LHCN-M2 (cell line): ENCODE data around the gene KCTD15. TPM values are rescaled to one million over a fixed set of nuclear protein-coding genes. Genes with fewer than 3 reads are reported as not detected.

ENCODE experiments used
- DNase-seq: peaks from one replicate; pipeline ENCODE4 v3.0.0-alpha.2; 2012; ENCODE audit warnings: low read depth
- total RNA-seq: library from RNA; depleted of rRNA; stranded (reverse); fragments of >200 nt; gene quantifications from 2 replicates; pipeline ENCODE4 v1.2.3, GENCODE V29; 2014

Gene KCTD15
- total RNA-seq, 1 experiment from 2014 or later, result 12.3 TPM

- DNase-seq, result peak; percentile 26
These were observed 25.1 kb upstream of the KCTD15 start for GRCh38 chr19:33771384-33772101.

GRCh38 chr19:33772102-33772857 is 24.4 kb upstream of the KCTD15 start:
- no peak for DNase-seq

GRCh38 chr19:33772858-33773180 is 23.9 kb upstream of the KCTD15 start:
- DNase-seq, result no peak

GRCh38 chr19:33773704-33774624 is 22.7 kb upstream of the KCTD15 start:
- no peak for DNase-seq

- DNase-seq, result no peak
These were observed 21.9 kb upstream of the KCTD15 start for GRCh38 chr19:33774751-33775150.

GRCh38 chr19:33775731-33776487 is 20.8 kb upstream of the KCTD15 start:
- DNase-seq, result no peak

GRCh38 chr19:33777351-33777750 is 19.3 kb upstream of the KCTD15 start:
- no peak for DNase-seq

- DNase-seq, result no peak
These were observed 18.9 kb upstream of the KCTD15 start for GRCh38 chr19:33777753-33778088.

- DNase-seq, result peak; percentile 46
These were observed 18.4 kb upstream of the KCTD15 start for GRCh38 chr19:33778089-33778791.

- no peak for DNase-seq
These were observed 16.8 kb upstream of the KCTD15 start for GRCh38 chr19:33779849-33780248.

GRCh38 chr19:33780251-33780650 is 16.4 kb upstream of the KCTD15 start:
- no peak for DNase-seq

- no peak for DNase-seq
These were observed 15.9 kb upstream of the KCTD15 start for GRCh38 chr19:33780746-33781145.

GRCh38 chr19:33781415-33781935 is 15.2 kb upstream of the KCTD15 start:
- DNase-seq, result no peak

- DNase-seq, result no peak
These were observed 14.7 kb upstream of the KCTD15 start for GRCh38 chr19:33781996-33782395.

GRCh38 chr19:33784432-33784831 is 12.2 kb upstream of the KCTD15 start:
- no peak for DNase-seq

- DNase-seq, result no peak
These were observed 10.9 kb upstream of the KCTD15 start for GRCh38 chr19:33785795-33786194.

GRCh38 chr19:33788676-33789075 is 8.0 kb upstream of the KCTD15 start:
- no peak for DNase-seq

GRCh38 chr19:33789344-33789743 is 7.3 kb upstream of the KCTD15 start:
- no peak for DNase-seq

- no peak for DNase-seq
These were observed 1.8 kb upstream of the KCTD15 start for GRCh38 chr19:33794683-33795369.
